GM19397 (cell line): ENCODE measurements around the gene DDX5.

Experiments used
- ATAC-seq: cut with Tn5 transposase; IDR thresholded peaks from one replicate; pipeline ENCODE4 v1.9.1; 2021; ENCODE audit warnings: mild to moderate bottlenecking, moderate library complexity; ENCODE audit not compliant: unreplicated experiment

The DDX5 gene

GRCh38 chr17:64449545-64449944 lies 56.5 kb downstream of the DDX5 start:
- no peak for ATAC-seq

- no peak for ATAC-seq
Observed at GRCh38 chr17:64448665-64449512, 57.2 kb downstream of the DDX5 start, which contains the start of gene MILR1. Gene MILR1 (plus strand): TSS chr17:64449115. CDS start chr17:64449169, 54 bp downstream.
